LNCAP (cell line): Measurements from ENCODE around the gene SDK2.

ENCODE experiments used
- CTCF ChIP-seq: fragments of 450-650 bp; IDR thresholded peaks from 2 replicates; pipeline ENCODE4 v1.5.1; 2017; ENCODE audit warnings: mild to moderate bottlenecking

Gene SDK2

GRCh38 chr17:73464447-73464846, 179.8 kb downstream of the SDK2 start:
- no peak for TF ChIP-seq CTCF

GRCh38 chr17:73463821-73464220, 180.4 kb downstream of the SDK2 start:
- no peak for TF ChIP-seq CTCF

- TF ChIP-seq CTCF, result no peak
Observed at GRCh38 chr17:73462823-73463222, 181.4 kb downstream of the SDK2 start.

GRCh38 chr17:73459980-73460379, 184.3 kb downstream of the SDK2 start:
- no peak for TF ChIP-seq CTCF

- no peak for TF ChIP-seq CTCF
Observed at GRCh38 chr17:73455767-73456166, 188.5 kb downstream of the SDK2 start.

- TF ChIP-seq CTCF, result no peak
Observed at GRCh38 chr17:73455050-73455687, 189.1 kb downstream of the SDK2 start.

- TF ChIP-seq CTCF, result no peak
Observed at GRCh38 chr17:73453090-73453489, 191.2 kb downstream of the SDK2 start.

GRCh38 chr17:73452009-73452408, 192.2 kb downstream of the SDK2 start:
- TF ChIP-seq CTCF, result no peak
